ENCODE data around the gene THRAP3.
A peak's percentile ranks its signal among the peaks of the same experiment; 100 is the strongest.

The THRAP3 gene, protein sequence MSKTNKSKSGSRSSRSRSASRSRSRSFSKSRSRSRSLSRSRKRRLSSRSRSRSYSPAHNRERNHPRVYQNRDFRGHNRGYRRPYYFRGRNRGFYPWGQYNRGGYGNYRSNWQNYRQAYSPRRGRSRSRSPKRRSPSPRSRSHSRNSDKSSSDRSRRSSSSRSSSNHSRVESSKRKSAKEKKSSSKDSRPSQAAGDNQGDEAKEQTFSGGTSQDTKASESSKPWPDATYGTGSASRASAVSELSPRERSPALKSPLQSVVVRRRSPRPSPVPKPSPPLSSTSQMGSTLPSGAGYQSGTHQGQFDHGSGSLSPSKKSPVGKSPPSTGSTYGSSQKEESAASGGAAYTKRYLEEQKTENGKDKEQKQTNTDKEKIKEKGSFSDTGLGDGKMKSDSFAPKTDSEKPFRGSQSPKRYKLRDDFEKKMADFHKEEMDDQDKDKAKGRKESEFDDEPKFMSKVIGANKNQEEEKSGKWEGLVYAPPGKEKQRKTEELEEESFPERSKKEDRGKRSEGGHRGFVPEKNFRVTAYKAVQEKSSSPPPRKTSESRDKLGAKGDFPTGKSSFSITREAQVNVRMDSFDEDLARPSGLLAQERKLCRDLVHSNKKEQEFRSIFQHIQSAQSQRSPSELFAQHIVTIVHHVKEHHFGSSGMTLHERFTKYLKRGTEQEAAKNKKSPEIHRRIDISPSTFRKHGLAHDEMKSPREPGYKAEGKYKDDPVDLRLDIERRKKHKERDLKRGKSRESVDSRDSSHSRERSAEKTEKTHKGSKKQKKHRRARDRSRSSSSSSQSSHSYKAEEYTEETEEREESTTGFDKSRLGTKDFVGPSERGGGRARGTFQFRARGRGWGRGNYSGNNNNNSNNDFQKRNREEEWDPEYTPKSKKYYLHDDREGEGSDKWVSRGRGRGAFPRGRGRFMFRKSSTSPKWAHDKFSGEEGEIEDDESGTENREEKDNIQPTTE

GRCh38 chr1:36223996-36224536 lies at the start of gene THRAP3:
Gene THRAP3 (plus strand): TSS chr1:36224443. CDS start chr1:36282564, 58,121 bp downstream.
- TF ChIP-seq CTCF (IDR thresholded peaks at IDR 0.05; ENCODE audit: low read depth, low read length, missing control alignments): no peak
- DNase-seq (ENCODE audit: low read depth): peak; percentile 99
- in situ Hi-C loops (cut with HindIII; ENCODE audit: low sequenced_read_pairs): no loop called here
- peak within 1 kb of the TSS; percentile 78 for H3K4me3 ChIP-seq (ENCODE audit: low read depth, low read length)

DNA sequence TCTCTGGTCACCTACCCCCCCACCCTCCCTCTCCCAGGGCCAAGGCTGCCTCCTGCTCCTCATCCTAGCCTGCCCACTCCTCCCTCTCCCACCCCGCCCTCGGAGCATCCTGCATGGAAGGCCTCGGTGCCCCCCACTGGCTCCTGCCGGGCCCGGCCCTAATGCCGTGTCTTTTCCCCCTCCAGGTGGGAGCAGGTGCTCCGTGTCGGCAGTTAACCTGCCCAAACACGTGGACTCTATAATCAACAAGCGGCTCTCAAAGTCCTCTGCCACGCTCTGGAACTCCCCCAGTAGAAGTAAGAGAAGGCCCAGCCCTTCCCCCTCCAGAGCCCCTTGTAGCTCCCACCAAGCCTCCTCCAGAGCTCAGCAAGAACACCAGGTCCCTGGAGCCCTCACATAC lies 49.5 kb upstream of the THRAP3 start:
- TF ChIP-seq CTCF (IDR thresholded peaks at IDR 0.05; ENCODE audit: low read depth, low read length, missing control alignments): no peak
- H3K4me3 ChIP-seq (ENCODE audit: low read depth, low read length): no peak overlapping the region
- DNase-seq (ENCODE audit: low read depth): no peak
- in situ Hi-C loops (cut with HindIII; ENCODE audit: low sequenced_read_pairs): no loop called here

- DNase-seq (ENCODE audit: low read depth): no peak
- in situ Hi-C loops (cut with HindIII; ENCODE audit: low sequenced_read_pairs): no loop called here
- no peak overlapping the region for H3K4me3 ChIP-seq (ENCODE audit: low read depth, low read length)
- no peak for TF ChIP-seq CTCF (IDR thresholded peaks at IDR 0.05; ENCODE audit: low read depth, low read length, missing control alignments)
These were observed 48.8 kb upstream of the THRAP3 start for GRCh38 chr1:36175137-36176095.

- no peak for DNase-seq (ENCODE audit: low read depth)
- TF ChIP-seq CTCF (IDR thresholded peaks at IDR 0.05; ENCODE audit: low read depth, low read length, missing control alignments): no peak
- in situ Hi-C loops (cut with HindIII; ENCODE audit: low sequenced_read_pairs): no loop called here
- no peak overlapping the region for H3K4me3 ChIP-seq (ENCODE audit: low read depth, low read length)
These were observed 47.9 kb upstream of the THRAP3 start for GRCh38 chr1:36176106-36176949.

- DNase-seq (ENCODE audit: low read depth): no peak
- TF ChIP-seq CTCF (IDR thresholded peaks at IDR 0.05; ENCODE audit: low read depth, low read length, missing control alignments): no peak
- no peak overlapping the region for H3K4me3 ChIP-seq (ENCODE audit: low read depth, low read length)
- in situ Hi-C loops (cut with HindIII; ENCODE audit: low sequenced_read_pairs): no loop called here
These were observed 46.4 kb upstream of the THRAP3 start for GRCh38 chr1:36177589-36178431.
